PC-9 (cell line): Measurements from ENCODE around the gene MTERF2.

Source experiments
- EZH2 ChIP-seq: fragments of 200-600 bp; sonication (generic); IDR thresholded peaks from 2 replicates; pipeline ENCODE4 v1.8.0; 2017; ENCODE audit warnings: antibody characterized with exemption, low read depth
- TF ChIP-seq, protein P1 (sequence below): fragments of 200-600 bp; sonication (generic); conservative IDR thresholded peaks from 2 replicates; pipeline ENCODE4 v1.6.1; 2017; ENCODE audit warnings: mixed run types, antibody characterized with exemption, mild to moderate bottlenecking, moderate library complexity

DNA sequence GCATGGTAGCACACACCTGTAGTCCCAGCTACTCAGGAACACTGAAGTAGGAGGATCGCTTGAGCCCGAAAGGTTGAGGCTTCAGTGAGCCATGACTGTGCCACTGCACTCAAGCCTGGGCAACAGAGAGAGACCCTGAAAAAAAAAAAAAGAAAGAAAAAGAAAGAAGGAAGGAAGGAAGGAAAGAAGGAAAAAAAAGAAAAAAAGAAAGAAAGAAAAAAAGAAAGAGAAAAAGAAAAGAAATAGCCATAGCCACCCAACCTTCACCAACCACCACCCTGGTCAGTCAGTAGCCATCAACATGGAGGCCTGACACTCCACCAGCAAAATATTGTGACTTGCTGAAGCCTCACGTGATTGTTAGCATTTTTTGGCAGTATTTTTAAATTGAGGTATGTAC, 52.7 kb downstream of the MTERF2 start:
- TF ChIP-seq, protein P1, sequence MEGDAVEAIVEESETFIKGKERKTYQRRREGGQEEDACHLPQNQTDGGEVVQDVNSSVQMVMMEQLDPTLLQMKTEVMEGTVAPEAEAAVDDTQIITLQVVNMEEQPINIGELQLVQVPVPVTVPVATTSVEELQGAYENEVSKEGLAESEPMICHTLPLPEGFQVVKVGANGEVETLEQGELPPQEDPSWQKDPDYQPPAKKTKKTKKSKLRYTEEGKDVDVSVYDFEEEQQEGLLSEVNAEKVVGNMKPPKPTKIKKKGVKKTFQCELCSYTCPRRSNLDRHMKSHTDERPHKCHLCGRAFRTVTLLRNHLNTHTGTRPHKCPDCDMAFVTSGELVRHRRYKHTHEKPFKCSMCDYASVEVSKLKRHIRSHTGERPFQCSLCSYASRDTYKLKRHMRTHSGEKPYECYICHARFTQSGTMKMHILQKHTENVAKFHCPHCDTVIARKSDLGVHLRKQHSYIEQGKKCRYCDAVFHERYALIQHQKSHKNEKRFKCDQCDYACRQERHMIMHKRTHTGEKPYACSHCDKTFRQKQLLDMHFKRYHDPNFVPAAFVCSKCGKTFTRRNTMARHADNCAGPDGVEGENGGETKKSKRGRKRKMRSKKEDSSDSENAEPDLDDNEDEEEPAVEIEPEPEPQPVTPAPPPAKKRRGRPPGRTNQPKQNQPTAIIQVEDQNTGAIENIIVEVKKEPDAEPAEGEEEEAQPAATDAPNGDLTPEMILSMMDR: no peak
- no peak for TF ChIP-seq EZH2
